Stimulated activated CD4-positive, alpha-beta T cell treated with anti-CD3 and anti-CD28 coated beads, TNF-alpha, amount 100 ng/mL, for 4 hours (primary cell): ENCODE results near the gene JAG2.
A peak's percentile ranks its signal among the peaks of the same experiment; 100 is the strongest.

Experiments used
- DNase-seq, 3 experiments: peaks; one replicate each; pipeline ENCODE4 v3.0.0-alpha.2; 2020; ENCODE audit warnings: low read depth in 3 of 3

The JAG2 gene

GRCh38 chr14:105203701-105204100 lies 35.1 kb upstream of the JAG2 start:
- no peak for DNase-seq

GRCh38 chr14:105203057-105203531 lies 34.5 kb upstream of the JAG2 start:
- peak in 2 of 3 experiments; percentile 27 to 45 for DNase-seq

GRCh38 chr14:105201925-105202513 lies 33.4 kb upstream of the JAG2 start:
- DNase-seq = no peak

- DNase-seq = no peak
Observed at GRCh38 chr14:105201156-105201924, 32.8 kb upstream of the JAG2 start.

- DNase-seq = no peak
Observed at GRCh38 chr14:105200641-105201040, 32.1 kb upstream of the JAG2 start.

- DNase-seq = no peak
Observed at GRCh38 chr14:105200074-105200473, 31.5 kb upstream of the JAG2 start.

GRCh38 chr14:105199093-105199492 lies 30.5 kb upstream of the JAG2 start:
- no peak for DNase-seq

- no peak for DNase-seq
Observed at GRCh38 chr14:105198588-105198987, 30.0 kb upstream of the JAG2 start.

- DNase-seq = no peak
Observed at GRCh38 chr14:105197211-105197641, 28.6 kb upstream of the JAG2 start.

- no peak for DNase-seq
Observed at GRCh38 chr14:105196265-105196960, 27.8 kb upstream of the JAG2 start.

- DNase-seq = no peak
Observed at GRCh38 chr14:105195522-105196264, 27.1 kb upstream of the JAG2 start.

- no peak for DNase-seq
Observed at GRCh38 chr14:105195051-105195450, 26.5 kb upstream of the JAG2 start.

- DNase-seq = no peak
Observed at GRCh38 chr14:105193916-105194782, 25.6 kb upstream of the JAG2 start.

- DNase-seq = no peak
Observed at GRCh38 chr14:105192866-105193731, 24.5 kb upstream of the JAG2 start.

GRCh38 chr14:105187935-105188524 lies 19.5 kb upstream of the JAG2 start:
- no peak for DNase-seq

- no peak for DNase-seq
Observed at GRCh38 chr14:105187116-105187515, 18.5 kb upstream of the JAG2 start.

- no peak for DNase-seq
Observed at GRCh38 chr14:105185973-105186372, 17.4 kb upstream of the JAG2 start.

- DNase-seq = no peak
Observed at GRCh38 chr14:105185001-105185400, 16.4 kb upstream of the JAG2 start.

- no peak for DNase-seq
Observed at GRCh38 chr14:105184461-105184860, 15.9 kb upstream of the JAG2 start.
